Astrocyte (in vitro differentiated cells and primary cell): ENCODE data around the gene PSPH. TPM values are rescaled to one million over a fixed set of nuclear protein-coding genes. Genes with fewer than 3 reads are reported as not detected.

Source experiments
- DNase-seq: peaks from one replicate; pipeline ENCODE4 v3.0.0-alpha.2; 2010; ENCODE audit warnings: low read depth
- FAIRE-seq: peaks from 2 replicates; lab custom pipeline; 2011; peaks lifted over from hg19 to GRCh38; lab: Jason Lieb, UNC
- H2AFZ ChIP-seq: 2 replicates; pipeline ENCODE4 v1.6.0; 2012; ENCODE audit warnings: low read depth, low read length, inconsistent platforms
- H3K27ac ChIP-seq: 2 replicates; pipeline ENCODE4 v1.5.1; 2011; ENCODE audit warnings: low read depth, low read length, inconsistent platforms
- H3K27me3 ChIP-seq: 2 replicates; pipeline ENCODE4 v1.6.0; 2011; ENCODE audit warnings: low read length, inconsistent platforms; ENCODE audit not compliant: insufficient read depth
- H3K36me3 ChIP-seq: 2 replicates; pipeline ENCODE4 v1.5.1; 2011; ENCODE audit warnings: low read length, inconsistent platforms; ENCODE audit not compliant: insufficient read depth
- H3K4me1 ChIP-seq: 2 replicates; pipeline ENCODE4 v1.5.1; 2011; ENCODE audit warnings: low read length, inconsistent platforms; ENCODE audit not compliant: insufficient read depth
- H3K4me2 ChIP-seq: 2 replicates; pipeline ENCODE4 v1.6.0; 2012; ENCODE audit warnings: low read length, inconsistent platforms
- H3K4me3 ChIP-seq: 2 replicates; pipeline ENCODE4 v1.5.1; 2011; ENCODE audit warnings: low read depth, mild to moderate bottlenecking, low read length, inconsistent platforms; ENCODE audit not compliant: insufficient read depth
- H3K79me2 ChIP-seq: 2 replicates; pipeline ENCODE4 v1.6.0; 2012; ENCODE audit warnings: mild to moderate bottlenecking, low read length, inconsistent platforms; ENCODE audit not compliant: insufficient read depth
- H3K9ac ChIP-seq: 2 replicates; pipeline ENCODE4 v1.6.0; 2012; ENCODE audit warnings: mild to moderate bottlenecking, low read length, inconsistent platforms
- H3K9me3 ChIP-seq: 2 replicates; pipeline ENCODE4 v1.5.1; 2012; ENCODE audit warnings: low read depth, mild to moderate bottlenecking, low read length, inconsistent platforms; ENCODE audit not compliant: insufficient read depth
- H4K20me1 ChIP-seq: 2 replicates; pipeline ENCODE4 v1.6.0; 2012; ENCODE audit warnings: low read length, inconsistent platforms; ENCODE audit not compliant: insufficient read depth
- H3K27ac Mint-ChIP-seq: one replicate; pipeline ENCODE4 v1.8.0; 2021; ENCODE audit warnings: mild to moderate bottlenecking, mixed read lengths; ENCODE audit not compliant: unreplicated experiment
- H3K27me3 Mint-ChIP-seq: one replicate; pipeline ENCODE4 v1.8.0; 2021; ENCODE audit warnings: low read depth, mixed read lengths; ENCODE audit not compliant: unreplicated experiment
- H3K36me3 Mint-ChIP-seq: one replicate; pipeline ENCODE4 v1.8.0; 2021; ENCODE audit warnings: low read depth, mixed read lengths; ENCODE audit not compliant: unreplicated experiment
- H3K4me1 Mint-ChIP-seq: one replicate; pipeline ENCODE4 v1.8.0; 2021; ENCODE audit warnings: low read depth, mixed read lengths; ENCODE audit not compliant: unreplicated experiment
- H3K4me3 Mint-ChIP-seq: one replicate; pipeline ENCODE4 v1.8.0; 2021; ENCODE audit warnings: mild to moderate bottlenecking, moderate library complexity, mixed read lengths; ENCODE audit not compliant: unreplicated experiment
- H3K9me3 Mint-ChIP-seq: one replicate; pipeline ENCODE4 v1.8.0; 2021; ENCODE audit warnings: mild to moderate bottlenecking, mixed read lengths; ENCODE audit not compliant: unreplicated experiment
- EZH2 ChIP-seq: IDR thresholded peaks from 2 replicates; pipeline ENCODE4 v1.6.1; 2012; ENCODE audit warnings: mild to moderate bottlenecking, low read length, inconsistent platforms; ENCODE audit not compliant: insufficient read depth
- total RNA-seq: library from RNA; stranded (reverse); gene quantifications from 2 replicates; pipeline ENCODE4 v1.2.1, GENCODE V29; 2021
- TF ChIP-seq, protein P1 (sequence below): IDR thresholded peaks from 2 replicates; pipeline ENCODE4 v1.5.1; 2011; ENCODE audit warnings: low read depth, mild to moderate bottlenecking, inconsistent platforms, low read length, moderate library complexity; ENCODE audit not compliant: insufficient read depth

The PSPH gene
- total RNA-seq, 1 donor from 2014 or later = 72.7 TPM

DNA sequence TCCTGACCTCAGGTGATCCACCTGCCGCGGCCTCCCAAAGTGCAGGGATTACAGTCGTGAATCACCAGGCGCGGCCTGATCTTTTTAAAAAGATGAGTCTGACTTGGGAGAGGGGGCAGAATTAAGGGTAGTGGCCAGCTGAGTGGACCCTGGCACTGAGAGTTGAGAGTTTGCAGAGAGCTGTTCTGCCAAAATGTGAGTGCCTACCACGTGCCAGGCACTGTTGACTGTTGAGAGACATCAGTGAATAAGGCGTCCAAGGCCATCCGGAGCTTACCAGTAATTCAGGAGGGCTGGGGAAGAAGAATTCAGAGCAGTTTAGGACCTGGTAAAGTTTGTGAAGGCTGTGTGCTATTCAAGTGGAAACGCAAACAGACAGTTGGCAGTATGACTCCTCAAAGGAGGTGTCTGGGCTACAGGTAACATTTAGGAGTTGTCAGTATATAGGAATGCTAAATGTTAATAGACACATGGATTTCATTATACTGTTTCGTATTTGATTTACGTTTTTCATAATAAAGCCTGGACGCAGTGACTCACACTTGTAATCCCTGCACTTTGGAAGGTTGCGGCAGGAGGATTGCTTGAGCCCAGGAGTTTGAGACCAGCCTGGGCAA is 85.3 kb downstream of the PSPH start:
- Mint-ChIP-seq H3K36me3 (peaks cover 13% of the 10 kb centered on the region), H3K4me1 (peaks cover 11% of the 10 kb centered on the region), H3K27me3 (peaks cover 7% of the 10 kb centered on the region), H3K4me3 (peak overlapping the region; percentile 94), H3K9me3 (no peaks in the 10 kb centered on the region), H3K27ac (no peak overlapping the region)
- Histone ChIP-seq H2AFZ (no peak overlapping the region), H3K27ac (no peak overlapping the region), H3K4me2 (peak overlapping the region; percentile 85), H3K27me3 (no peaks in the 10 kb centered on the region), H3K4me1 (peaks cover 7% of the 10 kb centered on the region), H3K4me3 (peak overlapping the region; percentile 34), H3K9me3 (no peaks in the 10 kb centered on the region), H4K20me1 (peaks cover 28% of the 10 kb centered on the region), H3K9ac (no peak overlapping the region), H3K36me3 (no peaks in the 10 kb centered on the region), H3K79me2 (peaks cover 60% of the 10 kb centered on the region)
- TF ChIP-seq, protein P1, sequence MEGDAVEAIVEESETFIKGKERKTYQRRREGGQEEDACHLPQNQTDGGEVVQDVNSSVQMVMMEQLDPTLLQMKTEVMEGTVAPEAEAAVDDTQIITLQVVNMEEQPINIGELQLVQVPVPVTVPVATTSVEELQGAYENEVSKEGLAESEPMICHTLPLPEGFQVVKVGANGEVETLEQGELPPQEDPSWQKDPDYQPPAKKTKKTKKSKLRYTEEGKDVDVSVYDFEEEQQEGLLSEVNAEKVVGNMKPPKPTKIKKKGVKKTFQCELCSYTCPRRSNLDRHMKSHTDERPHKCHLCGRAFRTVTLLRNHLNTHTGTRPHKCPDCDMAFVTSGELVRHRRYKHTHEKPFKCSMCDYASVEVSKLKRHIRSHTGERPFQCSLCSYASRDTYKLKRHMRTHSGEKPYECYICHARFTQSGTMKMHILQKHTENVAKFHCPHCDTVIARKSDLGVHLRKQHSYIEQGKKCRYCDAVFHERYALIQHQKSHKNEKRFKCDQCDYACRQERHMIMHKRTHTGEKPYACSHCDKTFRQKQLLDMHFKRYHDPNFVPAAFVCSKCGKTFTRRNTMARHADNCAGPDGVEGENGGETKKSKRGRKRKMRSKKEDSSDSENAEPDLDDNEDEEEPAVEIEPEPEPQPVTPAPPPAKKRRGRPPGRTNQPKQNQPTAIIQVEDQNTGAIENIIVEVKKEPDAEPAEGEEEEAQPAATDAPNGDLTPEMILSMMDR = no peak
- no peak for TF ChIP-seq EZH2
- DNase-seq = no peak
- no peak for FAIRE-seq

DNA sequence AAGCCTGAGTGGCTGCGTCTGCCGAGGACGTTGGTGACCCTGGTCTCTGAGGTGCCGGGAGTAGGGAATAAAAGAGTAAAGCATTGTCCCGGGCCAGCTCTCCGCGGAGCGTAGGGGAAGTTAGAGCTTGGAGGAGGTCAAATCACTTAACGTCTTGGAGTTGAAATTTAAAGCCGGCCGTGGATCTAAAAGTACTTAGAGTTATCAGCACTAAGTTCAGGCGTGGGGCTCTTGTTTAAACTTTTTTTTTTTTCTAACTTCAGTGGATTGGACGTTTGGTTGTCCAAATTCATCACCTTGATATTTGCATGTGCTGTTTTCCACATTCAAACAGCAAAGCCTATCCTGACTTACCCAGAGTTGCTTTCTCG is 86.2 kb downstream of the PSPH start:
- H2AFZ ChIP-seq = peak overlapping the region; percentile 64
- Mint-ChIP-seq H3K9me3 (no peaks in the 10 kb centered on the region), H3K27me3 (peaks cover 7% of the 10 kb centered on the region), H3K4me1 (peaks cover 11% of the 10 kb centered on the region), H3K4me3 (peak overlapping the region; percentile 94), H3K27ac (peak overlapping the region; percentile 72), H3K36me3 (peaks cover 9% of the 10 kb centered on the region)
- H3K4me2 ChIP-seq = peak overlapping the region; percentile 85
- no peaks in the 10 kb centered on the region for H3K36me3 ChIP-seq
- no peaks in the 10 kb centered on the region for H3K9me3 ChIP-seq
- peak overlapping the region; percentile 69 for H3K4me3 ChIP-seq
- H3K27ac ChIP-seq = peak overlapping the region; percentile 65
- TF ChIP-seq, protein P1 = no peak
- no peak for TF ChIP-seq EZH2
- H3K4me1 ChIP-seq = peaks cover 7% of the 10 kb centered on the region
- FAIRE-seq (no peak), DNase-seq (no peak)
- no peaks in the 10 kb centered on the region for H3K27me3 ChIP-seq
- H4K20me1 ChIP-seq = peaks cover 22% of the 10 kb centered on the region
- H3K79me2 ChIP-seq = peaks cover 54% of the 10 kb centered on the region
- peak overlapping the region; percentile 85 for H3K9ac ChIP-seq
